Mesodermal cell (in vitro differentiated cells): ENCODE results near the gene ARHGAP15.

Source experiments
- H3K27ac ChIP-seq: 2 replicates; pipeline ENCODE4 v1.7.0; 2013; ENCODE audit warnings: mild to moderate bottlenecking, low read depth, low read length, moderate library complexity; ENCODE audit not compliant: severe bottlenecking
- H3K36me3 ChIP-seq: 2 replicates; pipeline ENCODE4 v1.7.1; 2013; ENCODE audit warnings: mild to moderate bottlenecking, low read length, moderate library complexity; ENCODE audit not compliant: control insufficient read depth, insufficient read depth
- H3K4me1 ChIP-seq: one replicate; pipeline ENCODE4 v1.7.1; 2013; ENCODE audit warnings: mild to moderate bottlenecking, low read length; ENCODE audit not compliant: insufficient read depth, control insufficient read depth, poor library complexity, severe bottlenecking
- H3K4me3 ChIP-seq: 2 replicates; pipeline ENCODE4 v1.7.0; 2013; ENCODE audit warnings: low read length, control low read depth, mild to moderate bottlenecking; ENCODE audit not compliant: insufficient read depth, poor library complexity, severe bottlenecking; ENCODE audit errors: extremely low read depth
- H3K9me3 ChIP-seq: 2 replicates; pipeline ENCODE4 v1.7.1; 2013; ENCODE audit warnings: mild to moderate bottlenecking, low read length, moderate library complexity; ENCODE audit not compliant: control insufficient read depth
- WGBS, 2 experiments: methylation state at CpG; one replicate each; pipeline ENCODE4 v1.1.5; 2013; ENCODE audit warnings: missing lambda C conversion rate in 2 of 2; ENCODE audit not compliant: insufficient coverage in 2 of 2; 5-methylcytosine and 5-hydroxymethylcytosine counted together

ARHGAP15 gene

GRCh38 chr2:143594745-143595144 lies 465.5 kb downstream of the ARHGAP15 start:
- WGBS, 2 experiments = no CpG with 5 or more reads among the region's 2 CpGs
- no peaks in the 10 kb centered on the region for H3K9me3 ChIP-seq
- H3K36me3 ChIP-seq = no peaks in the 10 kb centered on the region
- H3K4me3 ChIP-seq = no peak overlapping the region
- no peaks in the 10 kb centered on the region for H3K4me1 ChIP-seq
- no peak overlapping the region for H3K27ac ChIP-seq

- Histone ChIP-seq H3K9me3 (no peaks in the 10 kb centered on the region), H3K27ac (no peak overlapping the region), H3K4me3 (no peak overlapping the region), H3K4me1 (no peaks in the 10 kb centered on the region), H3K36me3 (no peaks in the 10 kb centered on the region)
- 83 to 100% methylated on average over 1 of the region's 2 CpGs for WGBS, 2 experiments
Observed at GRCh38 chr2:143600116-143600515, 470.9 kb downstream of the ARHGAP15 start.

GRCh38 chr2:143601828-143602227 lies 472.6 kb downstream of the ARHGAP15 start:
- no peaks in the 10 kb centered on the region for H3K9me3 ChIP-seq
- H3K4me3 ChIP-seq = no peak overlapping the region
- no CpG with 5 or more reads among the region's 1 CpG for WGBS, 2 experiments
- no peak overlapping the region for H3K27ac ChIP-seq
- no peaks in the 10 kb centered on the region for H3K4me1 ChIP-seq
- no peaks in the 10 kb centered on the region for H3K36me3 ChIP-seq

GRCh38 chr2:143603035-143603655 lies 473.9 kb downstream of the ARHGAP15 start:
- Histone ChIP-seq H3K27ac (peak overlapping the region; percentile 41), H3K9me3 (no peaks in the 10 kb centered on the region), H3K36me3 (no peaks in the 10 kb centered on the region), H3K4me3 (no peak overlapping the region), H3K4me1 (peaks cover 9% of the 10 kb centered on the region)
- 30 to 49% methylated on average over 3 to 5 of the region's 5 CpGs for WGBS, 2 experiments

- peaks cover 13% of the 10 kb centered on the region for H3K4me1 ChIP-seq
- WGBS, 2 experiments = 20 to 60% methylated on average over 1 to 2 of the region's 4 CpGs
- H3K9me3 ChIP-seq = no peaks in the 10 kb centered on the region
- no peaks in the 10 kb centered on the region for H3K36me3 ChIP-seq
- peak overlapping the region; percentile 41 for H3K27ac ChIP-seq
- H3K4me3 ChIP-seq = no peak overlapping the region
Observed at GRCh38 chr2:143603846-143604565, 474.8 kb downstream of the ARHGAP15 start.

GRCh38 chr2:143604566-143604959 lies 475.3 kb downstream of the ARHGAP15 start:
- no peak overlapping the region for H3K27ac ChIP-seq
- no peaks in the 10 kb centered on the region for H3K36me3 ChIP-seq
- H3K4me3 ChIP-seq = no peak overlapping the region
- 93 to 96% methylated on average over 3 to 5 of the region's 5 CpGs for WGBS, 2 experiments
- no peaks in the 10 kb centered on the region for H3K9me3 ChIP-seq
- peaks cover 13% of the 10 kb centered on the region for H3K4me1 ChIP-seq

- 29% methylated on average over 3 of the region's 5 CpGs; no CpG with 5 or more reads in 1 of the 2 experiments for WGBS, 2 experiments
- Histone ChIP-seq H3K27ac (peak overlapping the region; percentile 73), H3K4me3 (no peak overlapping the region), H3K36me3 (no peaks in the 10 kb centered on the region), H3K9me3 (no peaks in the 10 kb centered on the region), H3K4me1 (peaks cover 13% of the 10 kb centered on the region)
Observed at GRCh38 chr2:143607231-143608062, 478.2 kb downstream of the ARHGAP15 start.

- H3K4me1 ChIP-seq = peaks cover 13% of the 10 kb centered on the region
- no peaks in the 10 kb centered on the region for H3K9me3 ChIP-seq
- no peak overlapping the region for H3K4me3 ChIP-seq
- 50% methylated on average over 2 of the region's 3 CpGs; no CpG with 5 or more reads in 1 of the 2 experiments for WGBS, 2 experiments
- no peaks in the 10 kb centered on the region for H3K36me3 ChIP-seq
- peak overlapping the region; percentile 73 for H3K27ac ChIP-seq
Observed at GRCh38 chr2:143608063-143608423, 478.8 kb downstream of the ARHGAP15 start.

- Histone ChIP-seq H3K36me3 (no peaks in the 10 kb centered on the region), H3K4me1 (peaks cover 13% of the 10 kb centered on the region), H3K9me3 (no peaks in the 10 kb centered on the region), H3K4me3 (no peak overlapping the region), H3K27ac (no peak overlapping the region)
Observed at GRCh38 chr2:143608758-143609157, 479.5 kb downstream of the ARHGAP15 start.

GRCh38 chr2:143611336-143611735 lies 482.1 kb downstream of the ARHGAP15 start:
- no peak overlapping the region for H3K27ac ChIP-seq
- peaks cover 13% of the 10 kb centered on the region for H3K4me1 ChIP-seq
- no peaks in the 10 kb centered on the region for H3K36me3 ChIP-seq
- H3K9me3 ChIP-seq = no peaks in the 10 kb centered on the region
- 100% methylated on average over 1 of the region's 4 CpGs for WGBS, 2 experiments
- no peak overlapping the region for H3K4me3 ChIP-seq
